K562 (cell line): Measurements from ENCODE around the gene SLC25A21. TPM values are rescaled to one million over a fixed set of nuclear protein-coding genes. Genes with fewer than 3 reads are reported as not detected.

Experiments
- ARID1B ChIP-seq: fragments of 450-650 bp; IDR thresholded peaks from 2 replicates; pipeline ENCODE4 v1.6.1; 2016; ENCODE audit warnings: antibody characterized with exemption, mild to moderate bottlenecking, inconsistent platforms
- ASH1L ChIP-seq: fragments of 450-650 bp; IDR thresholded peaks from 2 replicates; pipeline ENCODE4 v1.6.1; 2018; ENCODE audit warnings: borderline replicate concordance, mild to moderate bottlenecking, low read depth; ENCODE audit not compliant: partially characterized antibody
- CREB1 ChIP-seq, 2 experiments: sonication (generic) in 1 of 2; formaldehyde crosslinking in 1 of 2; IDR thresholded peaks; 2 replicates each; pipeline versions ENCODE4 v1.6.1 to v1.8.0; 2012 to 2022; ENCODE audit warnings: inconsistent platforms in 1 of 2, mild to moderate bottlenecking in 1 of 2, missing genetic modification reagents in 1 of 2, moderate library complexity in 1 of 2
- CXXC5 ChIP-seq: fragments of 250-450 bp; sonication (Bioruptor Pico); IDR thresholded peaks from 2 replicates; pipeline ENCODE4 v1.8.0; 2022; ENCODE audit warnings: inconsistent platforms, mild to moderate bottlenecking, moderate library complexity
- FIP1L1 ChIP-seq: fragments of 200-400 bp; formaldehyde crosslinking; IDR thresholded peaks from 2 replicates; pipeline ENCODE4 v1.6.1; 2018; ENCODE audit warnings: mild to moderate bottlenecking, low read depth, low read length; ENCODE audit not compliant: poor library complexity, severe bottlenecking
- GTF2F1 ChIP-seq: IDR thresholded peaks from 2 replicates; pipeline ENCODE4 v1.6.1; 2011; ENCODE audit warnings: low read depth, low read length, improper control_type of control experiment
- HDAC3 ChIP-seq: fragments of 450-650 bp; IDR thresholded peaks from 2 replicates; pipeline ENCODE4 v1.6.1; 2018; ENCODE audit warnings: borderline replicate concordance, mild to moderate bottlenecking, moderate library complexity; ENCODE audit not compliant: partially characterized antibody
- KAT2B ChIP-seq: IDR thresholded peaks from one replicate; pipeline ENCODE4 v1.6.1; 2012; ENCODE audit warnings: low read depth, mild to moderate bottlenecking, control low read depth, inconsistent platforms, low read length, moderate library complexity
- LARP7 ChIP-seq: fragments of 450-650 bp; IDR thresholded peaks from 2 replicates; pipeline ENCODE4 v1.6.1; 2016
- MECOM ChIP-seq: fragments of 250-450 bp; sonication (Bioruptor Pico); IDR thresholded peaks from 2 replicates; pipeline ENCODE4 v1.8.0; 2022; ENCODE audit warnings: inconsistent platforms
- NRF1 ChIP-seq, 2 experiments: fragments of 450-650 bp; IDR thresholded peaks in 1 of 2; conservative IDR thresholded peaks in 1 of 2; 2 replicates each; pipeline ENCODE4 v1.6.1; 2014; ENCODE audit warnings: mild to moderate bottlenecking in 2 of 2
- SRSF9 ChIP-seq: fragments of 200-400 bp; formaldehyde crosslinking; IDR thresholded peaks from 2 replicates; pipeline ENCODE4 v1.6.1; 2017; ENCODE audit warnings: low read depth, low read length, borderline replicate concordance
- STAT5A ChIP-seq: IDR thresholded peaks from 2 replicates; pipeline ENCODE4 v1.6.1; 2012; ENCODE audit warnings: low read length, inconsistent platforms, borderline replicate concordance
- YY1 ChIP-seq, 3 experiments: IDR thresholded peaks; 2 replicates each; pipeline ENCODE4 v1.6.1; 2011; ENCODE audit warnings: low read length in 2 of 3, mild to moderate bottlenecking in 2 of 3, moderate library complexity in 2 of 3, borderline replicate concordance in 1 of 3, control low read depth in 1 of 3, low read depth in 1 of 3; ENCODE audit not compliant: insufficient read depth in 3 of 3, insufficient replicate concordance in 2 of 3, control insufficient read depth in 1 of 3, insufficient read length in 1 of 3; ENCODE audit errors: extremely low read depth in 1 of 3
- polyA plus RNA-seq, 8 experiments: library from polyadenylated mRNA; depleted of rRNA in 4 of 8; stranded (reverse) in 5 of 8; unstranded in 3 of 8; fragments of >200 nt; fragmentation: Nextera tagmentation in 2 of 8; fragmentation: Illumina TruSeq in 1 of 8; extraction: Ambion mirVana in 2 of 8; extraction: Trizol in 1 of 8; gene quantifications; 2 replicates each; pipeline versions ENCODE4 v1.2.1 to v1.2.3, GENCODE V29; 2011 to 2014; ENCODE audit warnings: inconsistent platforms in 1 of 8, missing spikeins in 1 of 8
- total RNA-seq, 7 experiments: library from RNA; depleted of rRNA in 6 of 7; stranded (reverse); fragments of >200 nt in 6 of 7; fragmentation: Illumina TruSeq in 2 of 7; extraction: Trizol in 2 of 7; gene quantifications; 2 replicates each; pipeline versions ENCODE4 v1.2.1 to v1.2.3, GENCODE V29; 2011 to 2021; ENCODE audit warnings: low replicate concordance in 1 of 7
- TF ChIP-seq, protein P1 (sequence below): fragments of 250-450 bp; sonication (Bioruptor Pico); IDR thresholded peaks from 2 replicates; pipeline ENCODE4 v1.4.0; 2020; ENCODE audit warnings: mild to moderate bottlenecking, moderate library complexity
- TF ChIP-seq, protein P2 (sequence below): IDR thresholded peaks from 2 replicates; pipeline ENCODE4 v1.6.1; 2011; ENCODE audit warnings: borderline replicate concordance, low read depth, mild to moderate bottlenecking, moderate library complexity, low read length; ENCODE audit not compliant: insufficient read depth, poor library complexity, severe bottlenecking
- TF ChIP-seq, protein P3 (sequence below): fragments of 250-450 bp; sonication (Bioruptor Pico); IDR thresholded peaks from 2 replicates; pipeline ENCODE4 v1.5.0; 2020; ENCODE audit warnings: mild to moderate bottlenecking
- TF ChIP-seq, protein P4 (sequence below): fragments of 250-450 bp; sonication (Bioruptor Pico); IDR thresholded peaks from 2 replicates; pipeline ENCODE4 v1.9.0; 2021; ENCODE audit warnings: mild to moderate bottlenecking, inconsistent platforms

Gene SLC25A21
- total and polyA plus RNA-seq, 9 of the 15 experiments (the other 6 are each of a cell fraction or from before 2014, with no cell fraction given) = 15.2 to 46.7 (median 28.7) TPM

DNA sequence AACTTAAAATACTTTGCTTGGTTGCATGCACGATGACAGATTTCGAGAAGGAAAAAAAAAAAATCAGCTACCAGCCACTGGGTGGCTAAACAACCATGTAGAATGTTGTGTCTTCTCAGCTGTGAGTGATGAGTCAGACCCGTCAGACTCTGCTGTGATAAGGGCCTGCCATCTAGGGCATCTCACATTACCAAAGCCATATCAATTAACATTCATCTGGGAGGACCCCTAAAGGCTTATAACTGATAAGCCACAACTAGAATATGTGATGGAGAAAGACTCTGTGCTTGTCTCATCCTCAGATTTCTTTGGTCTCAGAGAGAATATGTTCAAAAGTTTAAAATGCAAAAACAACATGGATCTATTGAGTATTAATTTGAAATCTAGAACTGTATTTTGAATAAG lies 399.3 kb downstream of the SLC25A21 start (continued):
- peak; percentile 86 for TF ChIP-seq MECOM (CRISPR knock-in tag)
- TF ChIP-seq, protein P1, sequence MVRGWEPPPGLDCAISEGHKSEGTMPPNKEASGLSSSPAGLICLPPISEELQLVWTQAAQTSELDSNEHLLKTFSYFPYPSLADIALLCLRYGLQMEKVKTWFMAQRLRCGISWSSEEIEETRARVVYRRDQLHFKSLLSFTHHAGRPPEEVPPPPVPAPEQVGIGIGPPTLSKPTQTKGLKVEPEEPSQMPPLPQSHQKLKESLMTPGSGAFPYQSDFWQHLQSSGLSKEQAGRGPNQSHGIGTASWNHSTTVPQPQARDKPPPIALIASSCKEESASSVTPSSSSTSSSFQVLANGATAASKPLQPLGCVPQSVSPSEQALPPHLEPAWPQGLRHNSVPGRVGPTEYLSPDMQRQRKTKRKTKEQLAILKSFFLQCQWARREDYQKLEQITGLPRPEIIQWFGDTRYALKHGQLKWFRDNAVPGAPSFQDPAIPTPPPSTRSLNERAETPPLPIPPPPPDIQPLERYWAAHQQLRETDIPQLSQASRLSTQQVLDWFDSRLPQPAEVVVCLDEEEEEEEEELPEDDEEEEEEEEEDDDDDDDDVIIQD (CRISPR knock-in tag) = no peak
- TF ChIP-seq GTF2F1 = no peak
- TF ChIP-seq CREB1 (IDR thresholded peaks at IDR 0.05) = no peak
- TF ChIP-seq CREB1 (CRISPR knock-in tag; IDR thresholded peaks at IDR 0.05) = no peak
- no peak for TF ChIP-seq YY1 (IDR thresholded peaks at IDR 0.05; ENCODE audit: borderline replicate concordance in 1 of 3, control insufficient read depth in 1 of 3, extremely low read depth in 1 of 3, insufficient read depth in 3 of 3, insufficient read length in 1 of 3, insufficient replicate concordance in 2 of 3, low read depth in 1 of 3, low read length in 2 of 3)
- TF ChIP-seq, protein P2, sequence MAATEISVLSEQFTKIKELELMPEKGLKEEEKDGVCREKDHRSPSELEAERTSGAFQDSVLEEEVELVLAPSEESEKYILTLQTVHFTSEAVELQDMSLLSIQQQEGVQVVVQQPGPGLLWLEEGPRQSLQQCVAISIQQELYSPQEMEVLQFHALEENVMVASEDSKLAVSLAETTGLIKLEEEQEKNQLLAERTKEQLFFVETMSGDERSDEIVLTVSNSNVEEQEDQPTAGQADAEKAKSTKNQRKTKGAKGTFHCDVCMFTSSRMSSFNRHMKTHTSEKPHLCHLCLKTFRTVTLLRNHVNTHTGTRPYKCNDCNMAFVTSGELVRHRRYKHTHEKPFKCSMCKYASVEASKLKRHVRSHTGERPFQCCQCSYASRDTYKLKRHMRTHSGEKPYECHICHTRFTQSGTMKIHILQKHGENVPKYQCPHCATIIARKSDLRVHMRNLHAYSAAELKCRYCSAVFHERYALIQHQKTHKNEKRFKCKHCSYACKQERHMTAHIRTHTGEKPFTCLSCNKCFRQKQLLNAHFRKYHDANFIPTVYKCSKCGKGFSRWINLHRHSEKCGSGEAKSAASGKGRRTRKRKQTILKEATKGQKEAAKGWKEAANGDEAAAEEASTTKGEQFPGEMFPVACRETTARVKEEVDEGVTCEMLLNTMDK = no peak
- no peak for TF ChIP-seq NRF1 (conservative IDR thresholded peaks at IDR 0.05 in 1 of 2, IDR thresholded peaks at IDR 0.05 in 1 of 2)
- TF ChIP-seq, protein P3, sequence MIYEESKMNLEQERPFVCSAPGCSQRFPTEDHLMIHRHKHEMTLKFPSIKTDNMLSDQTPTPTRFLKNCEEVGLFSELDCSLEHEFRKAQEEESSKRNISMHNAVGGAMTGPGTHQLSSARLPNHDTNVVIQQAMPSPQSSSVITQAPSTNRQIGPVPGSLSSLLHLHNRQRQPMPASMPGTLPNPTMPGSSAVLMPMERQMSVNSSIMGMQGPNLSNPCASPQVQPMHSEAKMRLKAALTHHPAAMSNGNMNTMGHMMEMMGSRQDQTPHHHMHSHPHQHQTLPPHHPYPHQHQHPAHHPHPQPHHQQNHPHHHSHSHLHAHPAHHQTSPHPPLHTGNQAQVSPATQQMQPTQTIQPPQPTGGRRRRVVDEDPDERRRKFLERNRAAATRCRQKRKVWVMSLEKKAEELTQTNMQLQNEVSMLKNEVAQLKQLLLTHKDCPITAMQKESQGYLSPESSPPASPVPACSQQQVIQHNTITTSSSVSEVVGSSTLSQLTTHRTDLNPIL (CRISPR knock-in tag) = no peak
- TF ChIP-seq CXXC5 (CRISPR knock-in tag) = 0 out of 2 replicates have a peak, but pooled peaks have one; percentile 19
- no peak for TF ChIP-seq SRSF9
- no peak for TF ChIP-seq KAT2B
- TF ChIP-seq, protein P4, sequence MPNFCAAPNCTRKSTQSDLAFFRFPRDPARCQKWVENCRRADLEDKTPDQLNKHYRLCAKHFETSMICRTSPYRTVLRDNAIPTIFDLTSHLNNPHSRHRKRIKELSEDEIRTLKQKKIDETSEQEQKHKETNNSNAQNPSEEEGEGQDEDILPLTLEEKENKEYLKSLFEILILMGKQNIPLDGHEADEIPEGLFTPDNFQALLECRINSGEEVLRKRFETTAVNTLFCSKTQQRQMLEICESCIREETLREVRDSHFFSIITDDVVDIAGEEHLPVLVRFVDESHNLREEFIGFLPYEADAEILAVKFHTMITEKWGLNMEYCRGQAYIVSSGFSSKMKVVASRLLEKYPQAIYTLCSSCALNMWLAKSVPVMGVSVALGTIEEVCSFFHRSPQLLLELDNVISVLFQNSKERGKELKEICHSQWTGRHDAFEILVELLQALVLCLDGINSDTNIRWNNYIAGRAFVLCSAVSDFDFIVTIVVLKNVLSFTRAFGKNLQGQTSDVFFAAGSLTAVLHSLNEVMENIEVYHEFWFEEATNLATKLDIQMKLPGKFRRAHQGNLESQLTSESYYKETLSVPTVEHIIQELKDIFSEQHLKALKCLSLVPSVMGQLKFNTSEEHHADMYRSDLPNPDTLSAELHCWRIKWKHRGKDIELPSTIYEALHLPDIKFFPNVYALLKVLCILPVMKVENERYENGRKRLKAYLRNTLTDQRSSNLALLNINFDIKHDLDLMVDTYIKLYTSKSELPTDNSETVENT (CRISPR knock-in tag) = no peak
- peak; percentile 85 for TF ChIP-seq ARID1B
- peak; percentile 56 for TF ChIP-seq HDAC3
- no peak for TF ChIP-seq LARP7
- no peak for TF ChIP-seq FIP1L1
- peak; percentile 45; the same call in 1 of the 2 replicates for TF ChIP-seq STAT5A
- no peak for TF ChIP-seq ASH1L
